Measurements from ENCODE around the gene PMEPA1.

PMEPA1 gene

GRCh38 chr20:57601737-57602136, 108.1 kb downstream of the PMEPA1 start:
- DNase-seq (ENCODE audit: extremely low read depth, low read depth) = no peak
- no peak for TF ChIP-seq CTCF (IDR thresholded peaks at IDR 0.05; ENCODE audit: low read depth, low read length)

GRCh38 chr20:57601211-57601570, 108.6 kb downstream of the PMEPA1 start:
- no peak for TF ChIP-seq CTCF (IDR thresholded peaks at IDR 0.05; ENCODE audit: low read depth, low read length)
- DNase-seq (ENCODE audit: extremely low read depth, low read depth) = no peak

DNA sequence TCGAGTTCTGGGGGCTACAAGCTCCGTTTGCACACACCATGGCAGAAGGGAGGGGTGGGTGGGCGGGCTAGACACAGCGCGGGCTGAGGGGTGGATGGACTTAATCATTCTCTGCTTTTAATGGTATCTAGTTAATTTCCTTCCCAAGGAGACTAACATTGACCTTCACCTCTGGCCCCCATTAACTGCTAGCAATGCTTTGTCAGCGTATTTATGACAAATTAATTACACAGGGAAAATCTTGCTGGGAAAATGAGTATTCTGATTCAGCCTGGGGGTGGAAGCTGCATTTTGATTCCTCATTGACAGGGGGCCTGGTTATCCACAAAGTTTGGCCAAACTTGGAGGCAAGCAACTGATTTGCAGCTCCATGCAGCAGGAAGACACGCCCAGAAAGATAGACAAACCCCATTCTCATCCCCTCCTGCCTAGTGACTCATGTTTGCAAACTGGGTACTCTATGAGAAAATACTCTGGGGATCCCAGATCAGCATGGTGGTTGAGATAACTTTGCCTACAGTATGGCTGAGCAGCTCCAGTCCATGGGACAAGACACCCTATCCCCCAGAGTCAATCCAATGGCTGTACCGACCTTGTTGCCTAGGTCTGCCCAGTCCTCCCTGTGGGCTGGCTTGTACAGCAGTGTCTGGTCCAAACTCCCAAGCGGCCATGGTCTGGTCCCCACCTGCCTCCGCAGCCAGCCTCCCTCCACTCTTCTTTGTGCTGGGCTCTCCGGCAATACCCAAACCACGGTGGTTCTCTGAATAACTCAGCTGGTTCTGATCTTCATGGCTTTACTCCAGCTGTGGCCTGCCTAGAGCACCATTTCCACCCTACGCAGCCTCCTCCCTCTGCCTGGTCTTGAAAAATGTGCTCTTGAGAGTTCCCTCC, 109.2 kb downstream of the PMEPA1 start:
- no peak for DNase-seq (ENCODE audit: extremely low read depth, low read depth)
- TF ChIP-seq CTCF (IDR thresholded peaks at IDR 0.05; ENCODE audit: low read depth, low read length) = no peak

DNA sequence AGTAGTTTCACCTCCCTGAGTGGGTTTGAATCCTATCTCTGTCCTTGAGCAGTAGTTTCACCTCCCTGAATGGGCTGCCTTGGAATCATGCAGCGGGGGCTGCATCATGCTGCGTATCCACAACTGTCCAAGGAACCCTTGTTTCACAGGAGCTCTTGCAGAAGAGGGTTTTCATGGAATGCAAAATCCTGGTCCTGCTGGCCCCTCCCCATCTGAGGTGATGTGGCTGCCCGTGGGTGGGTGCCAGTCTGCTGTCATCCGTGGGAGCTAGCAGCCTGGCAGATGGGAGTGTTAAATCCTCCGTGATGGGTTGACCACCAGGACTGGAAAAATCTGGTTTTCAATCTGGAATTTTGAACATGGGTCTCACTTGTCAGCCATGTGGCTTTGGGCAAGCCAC, 111.3 kb downstream of the PMEPA1 start:
- no peak for TF ChIP-seq CTCF (IDR thresholded peaks at IDR 0.05; ENCODE audit: low read depth, low read length)
- DNase-seq (ENCODE audit: extremely low read depth, low read depth) = no peak

Measured in AG09319 (cell line).